H1 (cell line): ENCODE data around the gene CHST11. TPM values are rescaled to one million over a fixed set of nuclear protein-coding genes. Genes with fewer than 3 reads are reported as not detected.

Source experiments
- CTCF ChIA-PET: fragments of 300-600 bp; sonication (Branson Sonifier 250); formaldehyde crosslinking; loops from one replicate; lab custom pipeline; 2021; ENCODE audit not compliant: partially characterized antibody; lab: Charles Lee
- POLR2A ChIA-PET: fragments of 300-600 bp; sonication (Branson Sonifier 250); formaldehyde crosslinking; loops from one replicate; lab custom pipeline; 2021; ENCODE audit warnings: inconsistent platforms; ENCODE audit not compliant: partially characterized antibody; lab: Charles Lee
- DNase-seq, 2 experiments: peaks; one replicate each; pipeline versions ENCODE4 v3.0.0 to v3.0.0-alpha.2; 2010 to 2022; ENCODE audit warnings: low spot score in 2 of 2, low read depth in 1 of 2, mixed read lengths in 1 of 2
- FAIRE-seq: peaks from 2 replicates; lab custom pipeline; 2011; peaks lifted over from hg19 to GRCh38; lab: Jason Lieb, UNC
- H2AFZ ChIP-seq: 2 replicates; pipeline ENCODE4 v1.8.1; 2012; ENCODE audit warnings: low read length, inconsistent platforms
- H2AK5ac ChIP-seq: 2 replicates; pipeline ENCODE4 v1.6.1; 2013; ENCODE audit warnings: low read depth, low read length
- H2BK120ac ChIP-seq: replicated peaks from 2 replicates; pipeline ENCODE3; 2013; ENCODE audit warnings: low read depth, low read length, inconsistent platforms
- H2BK12ac ChIP-seq: 2 replicates; pipeline ENCODE4 v1.6.1; 2013; ENCODE audit warnings: low read depth, low read length
- H2BK15ac ChIP-seq: 2 replicates; pipeline ENCODE4 v1.6.1; 2013; ENCODE audit warnings: low read length
- H2BK20ac ChIP-seq: 2 replicates; pipeline ENCODE4 v1.6.1; 2013; ENCODE audit warnings: low read length
- H2BK5ac ChIP-seq: 2 replicates; pipeline ENCODE4 v1.6.1; 2013; ENCODE audit warnings: low read depth, low read length
- H3K14ac ChIP-seq: 2 replicates; pipeline ENCODE4 v1.6.1; 2013; ENCODE audit warnings: inconsistent platforms; ENCODE audit not compliant: insufficient read length
- H3K18ac ChIP-seq: 2 replicates; pipeline ENCODE4 v1.6.1; 2013; ENCODE audit warnings: low read length; ENCODE audit errors: extremely low read depth
- H3K23ac ChIP-seq: 2 replicates; pipeline ENCODE4 v1.6.1; 2013; ENCODE audit warnings: inconsistent platforms; ENCODE audit not compliant: insufficient read length
- H3K23me2 ChIP-seq: 2 replicates; pipeline ENCODE4 v1.6.1; 2013; ENCODE audit warnings: low read depth, low read length
- H3K27ac ChIP-seq: 2 replicates; pipeline ENCODE4 v1.6.1; 2011; ENCODE audit warnings: low read depth, low read length, inconsistent platforms
- H3K27me3 ChIP-seq, 4 experiments: replicated peaks in 1 of 4; 1 replicate in 1 of 4; 2 replicates in 3 of 4; pipeline versions ENCODE4 v1.6.1 to v1.8.1; 2011 to 2013; ENCODE audit warnings: low read length in 3 of 4, mild to moderate bottlenecking in 3 of 4, inconsistent platforms in 2 of 4, mixed read lengths in 2 of 4, moderate library complexity in 1 of 4; ENCODE audit not compliant: control insufficient read depth in 3 of 4, insufficient read depth in 3 of 4; ENCODE audit errors: extremely low read depth in 1 of 4
- H3K36me3 ChIP-seq, 4 experiments: 2 replicates each; pipeline versions ENCODE4 v1.6.1 to v1.8.1; 2011 to 2013; ENCODE audit warnings: mild to moderate bottlenecking in 4 of 4, low read length in 3 of 4, moderate library complexity in 2 of 4, control low read depth in 1 of 4, inconsistent platforms in 1 of 4; ENCODE audit not compliant: insufficient read depth in 4 of 4, control insufficient read depth in 2 of 4
- H3K4ac ChIP-seq: replicated peaks from 2 replicates; pipeline ENCODE3; 2013; ENCODE audit warnings: low read length, low read depth, mixed read lengths, inconsistent platforms; ENCODE audit not compliant: insufficient read length
- H3K4me1 ChIP-seq, 4 experiments: replicated peaks in 1 of 4; 1 replicate in 1 of 4; 2 replicates in 3 of 4; pipeline versions ENCODE4 v1.6.1 to v1.8.1; 2011 to 2013; ENCODE audit warnings: low read length in 3 of 4, inconsistent platforms in 2 of 4, mixed read lengths in 1 of 4; ENCODE audit not compliant: insufficient read depth in 4 of 4, control insufficient read depth in 3 of 4
- H3K4me2 ChIP-seq, 2 experiments: 2 replicates each; pipeline versions ENCODE4 v1.6.1 to v1.8.1; 2011 to 2013; ENCODE audit warnings: low read depth in 2 of 2, low read length in 2 of 2, control low read depth in 1 of 2, inconsistent platforms in 1 of 2, mild to moderate bottlenecking in 1 of 2; ENCODE audit not compliant: insufficient read depth in 1 of 2
- H3K4me3 ChIP-seq, 4 experiments: fragments of 200-600, 300-600 bp in 1 of 4; sonication (generic), shearing (Covaris generic), sonication (Bioruptor Twin) in 1 of 4; 2 replicates each; pipeline versions ENCODE4 v1.5.1 to v1.8.1; 2011 to 2016; ENCODE audit warnings: low read length in 4 of 4, low read depth in 3 of 4, control low read depth in 2 of 4, inconsistent platforms in 2 of 4, mild to moderate bottlenecking in 2 of 4, mixed read lengths in 1 of 4, moderate library complexity in 1 of 4; ENCODE audit not compliant: insufficient read depth in 2 of 4; ENCODE audit errors: extremely low read depth in 1 of 4
- H3K56ac ChIP-seq: replicated peaks from 2 replicates; pipeline ENCODE3; 2013; ENCODE audit warnings: low read depth, mild to moderate bottlenecking, mixed read lengths, low read length, inconsistent platforms; ENCODE audit not compliant: insufficient read length
- H3K79me1 ChIP-seq: 2 replicates; pipeline ENCODE4 v1.6.1; 2013; ENCODE audit warnings: low read depth, low read length, control low read depth
- H3K79me2 ChIP-seq, 2 experiments: 2 replicates each; pipeline versions ENCODE4 v1.6.1 to v1.8.1; 2012 to 2013; ENCODE audit warnings: low read length in 2 of 2, mild to moderate bottlenecking in 2 of 2, inconsistent platforms in 1 of 2; ENCODE audit not compliant: insufficient read depth in 2 of 2, control insufficient read depth in 1 of 2
- H3K9ac ChIP-seq, 4 experiments: replicated peaks in 1 of 4; 1 replicate in 1 of 4; 2 replicates in 3 of 4; pipeline versions ENCODE4 v1.6.1 to v1.8.1; 2011 to 2013; ENCODE audit warnings: low read depth in 3 of 4, low read length in 3 of 4, control low read depth in 2 of 4, mild to moderate bottlenecking in 2 of 4, moderate library complexity in 2 of 4, inconsistent platforms in 1 of 4; ENCODE audit errors: extremely low read depth in 1 of 4
- H3K9me3 ChIP-seq, 2 experiments: 2 replicates each; pipeline versions ENCODE4 v1.6.1 to v1.8.1; 2012 to 2013; ENCODE audit warnings: mild to moderate bottlenecking in 2 of 2, moderate library complexity in 2 of 2, control low read depth in 1 of 2, inconsistent platforms in 1 of 2, low read depth in 1 of 2, low read length in 1 of 2, mixed read lengths in 1 of 2; ENCODE audit not compliant: insufficient read depth in 2 of 2
- H4K20me1 ChIP-seq, 2 experiments: replicated peaks in 1 of 2; 2 replicates each; pipeline versions ENCODE3 to v1.8.1; 2011 to 2013; ENCODE audit warnings: inconsistent platforms in 2 of 2, low read length in 2 of 2, mild to moderate bottlenecking in 1 of 2; ENCODE audit not compliant: insufficient read depth in 2 of 2, control insufficient read depth in 1 of 2
- H4K5ac ChIP-seq: 2 replicates; pipeline ENCODE4 v1.6.1; 2013; ENCODE audit warnings: low read length, low read depth, mixed read lengths, inconsistent platforms; ENCODE audit not compliant: insufficient read length
- H4K8ac ChIP-seq: 2 replicates; pipeline ENCODE4 v1.8.0; 2013; ENCODE audit warnings: mild to moderate bottlenecking, moderate library complexity, low read length, inconsistent platforms; ENCODE audit not compliant: insufficient read depth; ENCODE audit errors: extremely low read depth
- H4K91ac ChIP-seq: replicated peaks from 2 replicates; pipeline ENCODE3; 2013; ENCODE audit warnings: low read length, mixed read lengths, inconsistent platforms; ENCODE audit not compliant: insufficient read length
- EP300 ChIP-seq, 2 experiments: IDR thresholded peaks; 1 replicate in 1 of 2; 2 replicates in 1 of 2; pipeline ENCODE4 v1.6.1; 2011 to 2012; ENCODE audit warnings: low read depth in 2 of 2, low read length in 2 of 2, mild to moderate bottlenecking in 2 of 2, borderline replicate concordance in 1 of 2, inconsistent platforms in 1 of 2, moderate library complexity in 1 of 2
- PHF8 ChIP-seq: fragments of 200-600 bp; sonication (generic); conservative IDR thresholded peaks from 2 replicates; pipeline ENCODE4 v1.7.1; 2012; ENCODE audit warnings: low read depth, mild to moderate bottlenecking, inconsistent platforms, low read length, moderate library complexity
- POU5F1 ChIP-seq: IDR thresholded peaks from 2 replicates; pipeline ENCODE4 v1.6.1; 2011; ENCODE audit warnings: low read depth, mild to moderate bottlenecking, low read length, moderate library complexity
- SAP30 ChIP-seq: fragments of 300-600 bp; sonication (generic); IDR thresholded peaks from 2 replicates; pipeline ENCODE4 v1.7.1; 2012; ENCODE audit warnings: low read length, moderate library complexity, mild to moderate bottlenecking, inconsistent platforms; ENCODE audit not compliant: insufficient read depth, insufficient replicate concordance
- WGBS, 2 experiments: shearing (Covaris generic) in 1 of 2; methylation state at CpG; one replicate each; pipeline versions ENCODE4 v1.1.6 to v1.1.7; 2013 to 2015; ENCODE audit warnings: low lambda C conversion rate in 2 of 2, mixed read lengths in 2 of 2, inconsistent platforms in 1 of 2, low coverage in 1 of 2, missing lambda C conversion rate in 1 of 2; ENCODE audit not compliant: insufficient replicate concordance in 2 of 2, insufficient coverage in 1 of 2, insufficient read length in 1 of 2; ENCODE audit errors: extremely low coverage in 1 of 2, missing lambda C conversion rate in 1 of 2; 5-methylcytosine and 5-hydroxymethylcytosine counted together
- polyA plus RNA-seq, 7 experiments: library from polyadenylated mRNA; depleted of rRNA in 3 of 7; stranded (reverse) in 5 of 7; unstranded in 2 of 7; fragments of >200 nt in 5 of 7; fragments of 200-250 nt in 2 of 7; gene quantifications; 1 replicate in 5 of 7; 2 replicates in 1 of 7; 4 replicates in 1 of 7; pipeline versions ENCODE4 v1.2.1 to v1.2.3, GENCODE V29; 2011 to 2013; ENCODE audit warnings: missing spikeins in 2 of 7, mixed read lengths in 2 of 7
- total RNA-seq: library from RNA; stranded (reverse); fragmentation: NEBNext Ultra II Directional; extraction: Animal tissue kit (Norgen Biotek cat#: 25700); gene quantifications from 2 replicates; pipeline ENCODE4 v1.2.1, GENCODE V29; 2021

CHST11 gene
- total and polyA plus RNA-seq, 2 of the 8 experiments (the other 6 are each of a cell fraction or from before 2014, with no cell fraction given) = 14.4 to 20.8 TPM

DNA sequence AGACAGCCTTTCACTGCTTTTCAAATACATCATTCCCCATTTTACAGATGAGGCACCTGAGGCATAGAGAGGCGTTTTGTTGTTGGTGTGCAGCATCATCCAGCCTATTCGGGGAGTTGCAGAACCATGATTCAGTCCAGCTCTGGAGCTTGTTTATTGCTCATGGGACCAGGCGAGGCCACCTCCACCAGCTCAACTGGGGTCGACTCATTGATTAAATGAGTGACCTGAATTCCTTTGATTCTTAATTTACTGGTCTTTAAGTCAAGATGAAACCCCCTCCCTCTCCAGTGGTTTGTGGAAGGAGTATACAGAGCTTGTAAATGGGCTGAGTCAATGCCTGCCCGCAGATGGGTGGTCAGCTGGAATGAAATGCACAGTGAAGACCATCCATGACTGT, 161.9 kb downstream of the CHST11 start:
- peaks cover 0 to 4% (median 1%) of the 10 kb centered on the region in 4 experiments; a peak in 1 of 7 replicates for H3K4me1 ChIP-seq

More for the DNA sequence above, 161.9 kb downstream of the CHST11 start:
- no peaks in the 10 kb centered on the region for H3K27me3 ChIP-seq
- no peak overlapping the region for H4K91ac ChIP-seq
- H3K4me3 ChIP-seq = no peak overlapping the region
- H2BK120ac ChIP-seq = no peak overlapping the region
- ChIA-PET CTCF (interaction anchor here (1.1 to 1.2 kb wide), 2 partner anchors 9 to 21 kb away, joined by 3 read pairs; no protein-coding TSS in a partner anchor), POLR2A (no interaction called here)
- H2AFZ ChIP-seq = no peak overlapping the region
- TF ChIP-seq EP300 (IDR thresholded peaks at IDR 0.05; ENCODE audit: borderline replicate concordance in 1 of 2, low read depth in 2 of 2, low read length in 2 of 2) = no peak
- no peak for TF ChIP-seq SAP30
- TF ChIP-seq POU5F1 = no peak
- TF ChIP-seq PHF8 = no peak
- H3K23ac ChIP-seq = no peak overlapping the region
- no peak overlapping the region for H2BK15ac ChIP-seq
- no peak overlapping the region for H3K18ac ChIP-seq
- no peak overlapping the region for H3K14ac ChIP-seq
- FAIRE-seq = no peak
- no peaks in the 10 kb centered on the region for H3K79me1 ChIP-seq
- no peaks in the 10 kb centered on the region for H3K9me3 ChIP-seq
- no peak overlapping the region for H3K27ac ChIP-seq
- no peaks in the 10 kb centered on the region for H3K23me2 ChIP-seq
- H3K56ac ChIP-seq = no peak overlapping the region
- H2AK5ac ChIP-seq = no peak overlapping the region
- no peak overlapping the region for H4K5ac ChIP-seq
- no peak for DNase-seq
- H2BK20ac ChIP-seq = 0 out of 2 replicates have a peak overlapping the region, but pooled peaks have one; percentile 61
- H4K8ac ChIP-seq = no peak overlapping the region; the same call in 1 of the 2 replicates
- no peak overlapping the region for H2BK12ac ChIP-seq
- 79% methylated on average over 5 of the region's 5 CpGs; no CpG with 5 or more reads in 1 of the 2 experiments for WGBS, 2 experiments
- H3K9ac ChIP-seq = no peak overlapping the region
- no peak overlapping the region for H3K4ac ChIP-seq
- H3K4me2 ChIP-seq = no peak overlapping the region
- no peaks in the 10 kb centered on the region for H3K36me3 ChIP-seq
- H2BK5ac ChIP-seq = no peak overlapping the region
- H4K20me1 ChIP-seq = peaks cover 0 to 1% of the 10 kb centered on the region in 2 experiments
- no peaks in the 10 kb centered on the region for H3K79me2 ChIP-seq
